ENCODE measurements around the gene RABL2B.
"Not testable (repeated sequence)": the region's sequence is repeated elsewhere in the genome, so short reads cannot be mapped to it uniquely, and the experiment has no call there.

Gene RABL2B

GRCh38 chr22:50783033-50783879 lies at the start of gene RABL2B:
RABL2B (minus strand) TSS chr22:50783636; CDS start chr22:50782294, 1,342 bp downstream.
- DNase-seq (ENCODE audit: low read depth), result peak; percentile 73

- DNase-seq (ENCODE audit: low read depth), result not testable (repeated sequence)
These were observed 3.5 kb upstream of the RABL2B start for GRCh38 chr22:50786936-50787335.

GRCh38 chr22:50785289-50785688 lies 1.9 kb upstream of the RABL2B start:
- DNase-seq (ENCODE audit: low read depth), result not testable (repeated sequence)

GRCh38 chr22:50783880-50784276 lies 442 bp upstream of the RABL2B start:
- DNase-seq (ENCODE audit: low read depth), result not testable (repeated sequence)

- not testable (repeated sequence) for DNase-seq (ENCODE audit: low read depth)
These were observed 1.2 kb downstream of the RABL2B start for GRCh38 chr22:50782253-50782652.

- DNase-seq (ENCODE audit: low read depth), result not testable (repeated sequence)
These were observed 3.2 kb downstream of the RABL2B start for GRCh38 chr22:50780244-50780643.

GRCh38 chr22:50777631-50778030 lies 5.8 kb downstream of the RABL2B start:
- DNase-seq (ENCODE audit: low read depth), result not testable (repeated sequence)

GRCh38 chr22:50775132-50775531 lies 8.3 kb downstream of the RABL2B start:
- DNase-seq (ENCODE audit: low read depth), result not testable (repeated sequence)

GRCh38 chr22:50764288-50764687 lies 19.1 kb downstream of the RABL2B start:
- DNase-seq (ENCODE audit: low read depth), result not testable (repeated sequence)

GRCh38 chr22:50761829-50762228 lies 21.6 kb downstream of the RABL2B start:
- not testable (repeated sequence) for DNase-seq (ENCODE audit: low read depth)

- not testable (repeated sequence) for DNase-seq (ENCODE audit: low read depth)
These were observed 23.7 kb downstream of the RABL2B start for GRCh38 chr22:50759597-50760341.

GRCh38 chr22:50756949-50757491 lies 26.4 kb downstream of the RABL2B start:
- peak; percentile 25 for DNase-seq (ENCODE audit: low read depth)

GRCh38 chr22:50756406-50756805 lies 27.0 kb downstream of the RABL2B start:
- DNase-seq (ENCODE audit: low read depth), result not testable (repeated sequence)

- DNase-seq (ENCODE audit: low read depth), result not testable (repeated sequence)
These were observed 28.2 kb downstream of the RABL2B start for GRCh38 chr22:50755251-50755650.

GRCh38 chr22:50749302-50750074 lies 33.9 kb downstream of the RABL2B start:
- DNase-seq (ENCODE audit: low read depth), result not testable (repeated sequence)

GRCh38 chr22:50748630-50749029 lies 34.8 kb downstream of the RABL2B start:
- DNase-seq (ENCODE audit: low read depth), result not testable (repeated sequence)

- DNase-seq (ENCODE audit: low read depth), result not testable (repeated sequence)
These were observed 35.9 kb downstream of the RABL2B start for GRCh38 chr22:50747521-50747920.

GRCh38 chr22:50744424-50744823 lies 39.0 kb downstream of the RABL2B start:
- DNase-seq (ENCODE audit: low read depth), result not testable (repeated sequence)

GRCh38 chr22:50740714-50741113 lies 42.7 kb downstream of the RABL2B start:
- not testable (repeated sequence) for DNase-seq (ENCODE audit: low read depth)

GRCh38 chr22:50739894-50740293 lies 43.5 kb downstream of the RABL2B start:
- no peak for DNase-seq (ENCODE audit: low read depth)

- no peak for DNase-seq (ENCODE audit: low read depth)
These were observed 44.2 kb downstream of the RABL2B start for GRCh38 chr22:50739279-50739691.

All from T-helper 22 cell (primary cell).